ENCODE results near the gene RNF123.

- TF ChIP-seq EZH2 (IDR thresholded peaks at IDR 0.05; ENCODE audit: insufficient read depth, poor library complexity, severe bottlenecking) (no peak), EZH2phosphoT487 (IDR thresholded peaks at IDR 0.05; ENCODE audit: insufficient read depth, low read depth) (no peak)
Measured at GRCh38 chr3:49704629-49705028, 15.3 kb downstream of the RNF123 start.
